ENCODE measurements around the gene CHI3L2. TPM values are rescaled to one million over a fixed set of nuclear protein-coding genes. Genes with fewer than 3 reads are reported as not detected.

CHI3L2 gene
- total RNA-seq, 4 donors from 2014 or later = 0.42 to 13.1 (median 4.7) TPM; not detected in 1

GRCh38 chr1:111204201-111204982, 23.1 kb upstream of the CHI3L2 start:
- Histone ChIP-seq H3K4me1 (peaks cover 0 to 30% (median 0%) of the 10 kb centered on the region in 3 donors), H3K27ac (peak overlapping the region in 3 of 4 donors; percentile 52 to 77 (median 70)), H3K27me3 (peaks cover 42% of the 10 kb centered on the region), H3K4me3 (peak overlapping the region; percentile 49 to 65), H3K36me3 (no peaks in the 10 kb centered on the region), H3K9me3 (no peaks in the 10 kb centered on the region)
- TF ChIP-seq CTCF (IDR thresholded peaks at IDR 0.05) = no peak
- peak; percentile 19 to 30 for TF ChIP-seq POLR2A (IDR thresholded peaks at IDR 0.05)
- TF ChIP-seq POLR2AphosphoS5 (IDR thresholded peaks at IDR 0.05) = no peak
- ATAC-seq = peak; percentile 42
- WGBS, 2 donors (ENCODE audit: low coverage in 1 of 2) = 40% methylated on average over 6 of the region's 61 CpGs; no CpG with 5 or more reads in 1 of the 2 donors

DNA sequence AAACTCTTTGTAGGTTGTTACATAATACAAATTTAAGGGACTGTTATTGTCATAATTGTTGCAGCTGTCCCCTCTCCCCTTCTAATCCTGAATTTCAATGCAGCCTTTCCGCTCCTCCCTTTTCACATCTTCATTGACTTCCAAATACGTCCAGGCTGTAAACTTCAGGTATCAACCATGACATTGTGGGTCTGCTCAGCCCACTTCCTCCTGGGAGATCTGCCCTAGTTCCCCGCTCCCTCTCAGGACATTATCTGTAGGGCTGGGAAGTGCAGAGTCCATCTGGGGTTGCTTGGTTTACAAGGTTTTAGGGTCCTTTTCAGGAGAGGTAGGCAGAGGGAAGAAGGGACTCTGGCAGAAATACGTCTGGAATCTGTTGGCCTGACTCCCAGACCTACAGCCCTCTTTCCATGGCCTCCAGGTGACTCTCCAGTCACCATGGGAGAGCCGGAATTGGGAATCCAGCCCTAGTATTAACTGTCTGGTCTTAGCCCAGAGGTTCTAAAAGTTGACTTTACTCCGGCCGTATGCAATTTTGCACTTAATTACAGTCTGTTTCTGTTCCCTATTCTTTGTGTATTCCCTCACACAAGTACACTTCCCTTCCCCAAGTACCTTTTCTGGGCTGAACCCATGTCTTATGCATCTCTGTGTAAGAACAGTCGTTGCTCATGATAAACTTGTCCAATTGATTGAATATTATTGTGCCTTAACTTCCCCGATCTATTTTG, 22.4 kb upstream of the CHI3L2 start:
- Histone ChIP-seq H3K27me3 (peaks cover 47% of the 10 kb centered on the region), H3K36me3 (no peaks in the 10 kb centered on the region), H3K4me1 (peaks cover 0 to 30% (median 0%) of the 10 kb centered on the region in 3 donors), H3K9me3 (no peaks in the 10 kb centered on the region), H3K4me3 (peak overlapping the region in 1 of 2 donors; percentile 65), H3K27ac (no peak overlapping the region)
- WGBS, 2 donors (ENCODE audit: low coverage in 1 of 2) = 49 to 70% methylated on average over 7 to 8 of the region's 9 CpGs
- TF ChIP-seq CTCF (IDR thresholded peaks at IDR 0.05) = no peak
- TF ChIP-seq POLR2AphosphoS5 (IDR thresholded peaks at IDR 0.05) = no peak
- TF ChIP-seq POLR2A (IDR thresholded peaks at IDR 0.05) = no peak
- no peak for TF ChIP-seq EP300 (IDR thresholded peaks at IDR 0.05)
- ATAC-seq = no peak

DNA sequence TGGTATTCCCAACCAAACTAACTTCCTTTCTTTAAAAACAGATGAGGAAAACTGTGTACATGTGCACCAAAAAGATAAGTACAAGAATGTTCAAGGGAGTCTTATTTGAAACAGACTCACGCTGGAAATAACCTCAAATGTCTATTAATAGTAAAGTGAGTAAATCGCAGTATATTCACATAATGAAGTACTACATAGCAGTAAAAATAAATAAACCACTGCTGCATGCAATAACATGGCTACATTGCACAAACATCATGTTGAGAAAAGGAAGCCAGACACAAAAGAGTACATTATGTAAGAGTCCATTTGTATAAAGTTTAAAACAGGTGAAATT, 21.8 kb upstream of the CHI3L2 start:
- H3K27ac ChIP-seq = no peak overlapping the region

GRCh38 chr1:111208921-111209320, 18.6 kb upstream of the CHI3L2 start:
- WGBS, 2 donors (ENCODE audit: low coverage in 1 of 2) = 40% methylated on average over 1 of the region's 1 CpG; no CpG with 5 or more reads in 1 of the 2 donors
- no peak overlapping the region for H3K27ac ChIP-seq

More for the DNA sequence above, 21.8 kb upstream of the CHI3L2 start:
- peaks cover 52% of the 10 kb centered on the region for H3K27me3 ChIP-seq
- H3K4me3 ChIP-seq = no peak overlapping the region
- 29 to 49% methylated on average over 2 of the region's 2 CpGs for WGBS, 2 donors (ENCODE audit: low coverage in 1 of 2)
- TF ChIP-seq CTCF (IDR thresholded peaks at IDR 0.05) = no peak
- TF ChIP-seq EP300 (IDR thresholded peaks at IDR 0.05) = no peak
- no peak for TF ChIP-seq POLR2AphosphoS5 (IDR thresholded peaks at IDR 0.05)
- no peak for TF ChIP-seq POLR2A (IDR thresholded peaks at IDR 0.05)
- H3K36me3 ChIP-seq = no peaks in the 10 kb centered on the region
- H3K9me3 ChIP-seq = no peaks in the 10 kb centered on the region
- ATAC-seq = no peak
- H3K4me1 ChIP-seq = peaks cover 0 to 30% (median 0%) of the 10 kb centered on the region in 3 donors

More at GRCh38 chr1:111208921-111209320, 18.6 kb upstream of the CHI3L2 start:
- peaks cover 0 to 13% (median 0%) of the 10 kb centered on the region in 3 donors for H3K4me1 ChIP-seq
- peaks cover 54% of the 10 kb centered on the region for H3K27me3 ChIP-seq
- ATAC-seq = no peak
- H3K36me3 ChIP-seq = no peaks in the 10 kb centered on the region
- no peak for TF ChIP-seq EP300 (IDR thresholded peaks at IDR 0.05)
- TF ChIP-seq POLR2A (IDR thresholded peaks at IDR 0.05) = no peak
- TF ChIP-seq CTCF (IDR thresholded peaks at IDR 0.05) = no peak
- no peak for TF ChIP-seq POLR2AphosphoS5 (IDR thresholded peaks at IDR 0.05)
- no peaks in the 10 kb centered on the region for H3K9me3 ChIP-seq
- no peak overlapping the region for H3K4me3 ChIP-seq

Data from gastroesophageal sphincter (tissue), 4 donors.